Medulla oblongata (tissue), 1 donor: ENCODE data around the gene SPRR5.

Experiments
- DNase-seq: peaks from one replicate; pipeline ENCODE4 v3.0.0-alpha.2; 2015; ENCODE audit errors: extremely low spot score

SPRR5 gene

GRCh38 chr1:152946248-152946647 is 758 bp upstream of the SPRR5 start:
- no peak for DNase-seq

- DNase-seq = no peak
Observed at GRCh38 chr1:152951711-152952110, 4.7 kb downstream of the SPRR5 start.

- no peak for DNase-seq
Observed at GRCh38 chr1:152953761-152954160, 6.8 kb downstream of the SPRR5 start.

GRCh38 chr1:152954436-152954835 is 7.4 kb downstream of the SPRR5 start:
- no peak for DNase-seq

- DNase-seq = no peak
Observed at GRCh38 chr1:152957561-152957960, 10.6 kb downstream of the SPRR5 start.

GRCh38 chr1:152959273-152959672 is 12.3 kb downstream of the SPRR5 start:
- DNase-seq = no peak

- no peak for DNase-seq
Observed at GRCh38 chr1:152959801-152960451, 12.9 kb downstream of the SPRR5 start.

GRCh38 chr1:152960452-152961044 is 13.5 kb downstream of the SPRR5 start:
- DNase-seq = no peak

GRCh38 chr1:152961226-152961891 is 14.4 kb downstream of the SPRR5 start:
- no peak for DNase-seq

GRCh38 chr1:152962876-152963415 is 15.9 kb downstream of the SPRR5 start:
- DNase-seq = no peak

- no peak for DNase-seq
Observed at GRCh38 chr1:152964536-152964935, 17.5 kb downstream of the SPRR5 start.

GRCh38 chr1:152965853-152966252 is 18.8 kb downstream of the SPRR5 start:
- no peak for DNase-seq

- DNase-seq = no peak
Observed at GRCh38 chr1:152967201-152967600, 20.2 kb downstream of the SPRR5 start.

GRCh38 chr1:152968248-152968647 is 21.2 kb downstream of the SPRR5 start:
- no peak for DNase-seq

- no peak for DNase-seq
Observed at GRCh38 chr1:152969036-152969435, 22.0 kb downstream of the SPRR5 start.

GRCh38 chr1:152970495-152970894 is 23.5 kb downstream of the SPRR5 start, which contains the start of gene SPRR4:
Gene SPRR4, plus strand, starts transcription at chr1:152970648. Its CDS starts 1,243 bp downstream, at chr1:152971891.
- DNase-seq = no peak

GRCh38 chr1:152972196-152972886 is 25.3 kb downstream of the SPRR5 start:
- no peak for DNase-seq

GRCh38 chr1:152976688-152977087 is 29.7 kb downstream of the SPRR5 start:
- DNase-seq = no peak

GRCh38 chr1:152977614-152978013 is 30.6 kb downstream of the SPRR5 start:
- no peak for DNase-seq

GRCh38 chr1:152980676-152981075 is 33.7 kb downstream of the SPRR5 start:
- DNase-seq = no peak

GRCh38 chr1:152981146-152981871 is 34.3 kb downstream of the SPRR5 start:
- no peak for DNase-seq

- no peak for DNase-seq
Observed at GRCh38 chr1:152982076-152982475, 35.1 kb downstream of the SPRR5 start.
